OCI-LY3 (cell line): ENCODE results near the gene LOXHD1.

Source experiments
- H2AFZ ChIP-seq: fragments of 200-600, 300-600 bp; shearing (Covaris generic); 2 replicates; pipeline ENCODE4 v1.6.0; 2014; ENCODE audit warnings: antibody characterized with exemption, low read depth, low read length
- H3K27ac ChIP-seq: fragments of 200-600, 300-600 bp; sonication (generic); 2 replicates; pipeline ENCODE4 v1.5.1; 2014; ENCODE audit warnings: mild to moderate bottlenecking, low read length, moderate library complexity, mixed read lengths
- H3K27me3 ChIP-seq: fragments of 200-600, 300-600 bp; sonication (generic); 2 replicates; pipeline ENCODE4 v1.6.1; 2014; ENCODE audit warnings: low read depth, low read length, mixed read lengths
- H3K36me3 ChIP-seq: fragments of 200-600, 300-600 bp; sonication (generic); replicated peaks from 2 replicates; pipeline ENCODE3; 2014; ENCODE audit warnings: low read depth, low read length, mixed read lengths
- H3K4me1 ChIP-seq: fragments of 300-600, 200-600 bp; sonication (generic); 2 replicates; pipeline ENCODE4 v1.6.1; 2014; ENCODE audit warnings: low read length, mixed read lengths
- H3K4me2 ChIP-seq: fragments of 200-600, 300-600 bp; sonication (generic); 2 replicates; pipeline ENCODE4 v1.6.1; 2014; ENCODE audit warnings: low read length, mixed read lengths
- H3K4me3 ChIP-seq: fragments of 300-600, 200-600 bp; sonication (generic); 2 replicates; pipeline ENCODE4 v1.5.1; 2014; ENCODE audit warnings: antibody characterized with exemption, mild to moderate bottlenecking, low read length, moderate library complexity
- H3K79me2 ChIP-seq: fragments of 300-600, 200-600 bp; shearing (Covaris generic); 2 replicates; pipeline ENCODE4 v1.6.1; 2014; ENCODE audit warnings: mild to moderate bottlenecking, low read length, mixed read lengths
- H3K9ac ChIP-seq: fragments of 300-600, 200-600 bp; shearing (Covaris generic); 2 replicates; pipeline ENCODE4 v1.6.0; 2014; ENCODE audit warnings: mild to moderate bottlenecking, low read length, moderate library complexity
- H3K9me3 ChIP-seq: fragments of 200-600, 300-600 bp; shearing (Covaris generic); 2 replicates; pipeline ENCODE4 v1.6.1; 2014; ENCODE audit warnings: low read length, mixed read lengths; ENCODE audit not compliant: insufficient read depth
- H4K20me1 ChIP-seq: fragments of 200-600, 300-600 bp; sonication (generic); 2 replicates; pipeline ENCODE4 v1.6.1; 2016; ENCODE audit warnings: low read length, mixed read lengths; ENCODE audit not compliant: insufficient read depth
- CTCF ChIP-seq: fragments of 200-600, 300-600 bp; sonication (generic); IDR thresholded peaks from 2 replicates; pipeline ENCODE4 v1.5.1; 2014; ENCODE audit warnings: antibody characterized with exemption, low read length, low read depth
- EZH2phosphoT487 ChIP-seq: fragments of 200-600 bp; shearing (Covaris generic); IDR thresholded peaks from 2 replicates; pipeline ENCODE4 v1.6.1; 2018; ENCODE audit warnings: antibody characterized with exemption, mixed run types, low read depth

Gene LOXHD1

GRCh38 chr18:46516555-46516954 is 140.5 kb downstream of the LOXHD1 start:
- Histone ChIP-seq H2AFZ (no peak overlapping the region), H4K20me1 (no peaks in the 10 kb centered on the region), H3K27me3 (peaks cover 69% of the 10 kb centered on the region), H3K27ac (no peak overlapping the region), H3K9ac (no peak overlapping the region), H3K79me2 (no peaks in the 10 kb centered on the region), H3K4me2 (no peak overlapping the region), H3K9me3 (no peaks in the 10 kb centered on the region), H3K36me3 (no peaks in the 10 kb centered on the region), H3K4me1 (no peaks in the 10 kb centered on the region), H3K4me3 (no peak overlapping the region)
- TF ChIP-seq EZH2phosphoT487, result no peak
- TF ChIP-seq CTCF, result no peak

- no peak overlapping the region for H3K9ac ChIP-seq
- H3K4me2 ChIP-seq, result no peak overlapping the region
- peaks cover 90% of the 10 kb centered on the region for H3K27me3 ChIP-seq
- no peaks in the 10 kb centered on the region for H3K9me3 ChIP-seq
- no peaks in the 10 kb centered on the region for H3K36me3 ChIP-seq
- no peak overlapping the region for H2AFZ ChIP-seq
- no peak overlapping the region for H3K4me3 ChIP-seq
- no peak overlapping the region for H3K27ac ChIP-seq
- no peaks in the 10 kb centered on the region for H4K20me1 ChIP-seq
- no peaks in the 10 kb centered on the region for H3K79me2 ChIP-seq
- no peaks in the 10 kb centered on the region for H3K4me1 ChIP-seq
- TF ChIP-seq EZH2phosphoT487 (no peak), CTCF (no peak)
These were observed 146.6 kb downstream of the LOXHD1 start for GRCh38 chr18:46510386-46510785.

- Histone ChIP-seq H3K36me3 (no peaks in the 10 kb centered on the region), H3K4me1 (no peaks in the 10 kb centered on the region), H3K79me2 (no peaks in the 10 kb centered on the region), H4K20me1 (no peaks in the 10 kb centered on the region), H3K27me3 (peaks cover 85% of the 10 kb centered on the region), H3K27ac (no peak overlapping the region), H3K4me3 (no peak overlapping the region), H3K9me3 (no peaks in the 10 kb centered on the region), H3K9ac (no peak overlapping the region), H2AFZ (no peak overlapping the region), H3K4me2 (no peak overlapping the region)
- TF ChIP-seq CTCF (no peak), EZH2phosphoT487 (no peak)
These were observed 147.5 kb downstream of the LOXHD1 start for GRCh38 chr18:46509530-46509929.

GRCh38 chr18:46506974-46507586 is 149.9 kb downstream of the LOXHD1 start:
- no peak overlapping the region for H2AFZ ChIP-seq
- TF ChIP-seq CTCF (peak; percentile 16; the same call in 1 of the 2 replicates), EZH2phosphoT487 (no peak)
- H3K9me3 ChIP-seq, result no peaks in the 10 kb centered on the region
- no peak overlapping the region for H3K4me2 ChIP-seq
- H3K9ac ChIP-seq, result no peak overlapping the region
- H3K36me3 ChIP-seq, result no peaks in the 10 kb centered on the region
- H4K20me1 ChIP-seq, result peaks cover 3% of the 10 kb centered on the region; the same call in 1 of the 2 replicates
- no peak overlapping the region for H3K4me3 ChIP-seq
- H3K4me1 ChIP-seq, result no peaks in the 10 kb centered on the region
- peaks cover 77% of the 10 kb centered on the region for H3K27me3 ChIP-seq
- H3K27ac ChIP-seq, result no peak overlapping the region
- H3K79me2 ChIP-seq, result no peaks in the 10 kb centered on the region
